ENCODE data around the gene ABCD2. TPM values are rescaled to one million over a fixed set of nuclear protein-coding genes. Genes with fewer than 3 reads are reported as not detected.

ABCD2 gene
- total and polyA plus RNA-seq, 9 of the 15 experiments (the other 6 are each of a cell fraction or from before 2014, with no cell fraction given): 0.01 to 0.08 (median 0.04) TPM; not detected in 3

- no peak for TF ChIP-seq ZBTB40 (IDR thresholded peaks at IDR 0.05)
- TF ChIP-seq ZBTB40 (CRISPR knock-in tag; IDR thresholded peaks at IDR 0.05): no peak
- no peak for TF ChIP-seq ZSCAN29 (IDR thresholded peaks at IDR 0.05)
- TF ChIP-seq ZFP30 (CRISPR knock-in tag; IDR thresholded peaks at IDR 0.05; ENCODE audit: borderline replicate concordance): no peak
- no peak for TF ChIP-seq ZNF175 (CRISPR knock-in tag; IDR thresholded peaks at IDR 0.05; ENCODE audit: low read depth)
Measured at GRCh38 chr12:39526974-39527373, 92.6 kb downstream of the ABCD2 start (continued).
